GM18517 (cell line): ENCODE measurements around the gene GNB1.
A peak's percentile ranks its signal among the peaks of the same experiment; 100 is the strongest.
"Not testable (repeated sequence)": the region's sequence is repeated elsewhere in the genome, so short reads cannot be mapped to it uniquely, and the experiment has no call there.

Experiments
- ATAC-seq: cut with Tn5 transposase; IDR thresholded peaks from one replicate; pipeline ENCODE4 v1.9.1; 2021; ENCODE audit warnings: mild to moderate bottlenecking, moderate library complexity; ENCODE audit not compliant: unreplicated experiment

Gene GNB1

GRCh38 chr1:1752190-1752589 lies 138.7 kb downstream of the GNB1 start:
- ATAC-seq: no peak

DNA sequence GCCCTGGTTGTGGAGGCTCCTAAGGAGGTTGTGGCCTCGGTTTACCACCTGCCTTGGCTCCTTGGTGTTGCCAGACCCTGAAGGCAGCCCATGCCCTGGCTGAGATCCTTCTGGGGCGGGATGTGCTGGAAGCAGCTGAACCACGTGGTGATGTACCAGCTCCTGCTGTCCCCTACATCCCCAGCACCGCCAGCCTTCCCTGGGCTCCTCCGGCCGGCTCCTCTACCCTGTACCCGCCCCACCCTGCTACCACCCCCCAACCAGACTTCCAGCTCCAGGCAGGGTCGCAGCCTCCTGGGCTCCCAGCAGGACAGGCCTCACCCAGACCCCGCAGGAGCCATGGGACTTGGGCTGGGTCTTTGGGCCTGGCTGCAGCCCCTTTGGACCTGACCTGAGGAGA lies 140.9 kb downstream of the GNB1 start:
- not testable (repeated sequence) for ATAC-seq

- no peak for ATAC-seq
Observed at GRCh38 chr1:1748686-1749321, 142.1 kb downstream of the GNB1 start.

GRCh38 chr1:1746566-1746909 lies 144.3 kb downstream of the GNB1 start:
- peak; percentile 67 for ATAC-seq

GRCh38 chr1:1745651-1746565 lies 145.0 kb downstream of the GNB1 start:
- peak; percentile 62 for ATAC-seq

- not testable (repeated sequence) for ATAC-seq
Observed at GRCh38 chr1:1742529-1742928, 148.4 kb downstream of the GNB1 start.

- ATAC-seq: not testable (repeated sequence)
Observed at GRCh38 chr1:1741013-1741412, 149.9 kb downstream of the GNB1 start.

- not testable (repeated sequence) for ATAC-seq
Observed at GRCh38 chr1:1738799-1739337, 152.0 kb downstream of the GNB1 start.

GRCh38 chr1:1737675-1738590 lies 153.0 kb downstream of the GNB1 start:
- not testable (repeated sequence) for ATAC-seq
